ENCODE measurements around the gene RPUSD1. TPM values are rescaled to one million over a fixed set of nuclear protein-coding genes. Genes with fewer than 3 reads are reported as not detected.
A peak's percentile ranks its signal among the peaks of the same experiment; 100 is the strongest.

The RPUSD1 gene
- total RNA-seq, 1 donor from 2014 or later = 22.3 TPM

DNA sequence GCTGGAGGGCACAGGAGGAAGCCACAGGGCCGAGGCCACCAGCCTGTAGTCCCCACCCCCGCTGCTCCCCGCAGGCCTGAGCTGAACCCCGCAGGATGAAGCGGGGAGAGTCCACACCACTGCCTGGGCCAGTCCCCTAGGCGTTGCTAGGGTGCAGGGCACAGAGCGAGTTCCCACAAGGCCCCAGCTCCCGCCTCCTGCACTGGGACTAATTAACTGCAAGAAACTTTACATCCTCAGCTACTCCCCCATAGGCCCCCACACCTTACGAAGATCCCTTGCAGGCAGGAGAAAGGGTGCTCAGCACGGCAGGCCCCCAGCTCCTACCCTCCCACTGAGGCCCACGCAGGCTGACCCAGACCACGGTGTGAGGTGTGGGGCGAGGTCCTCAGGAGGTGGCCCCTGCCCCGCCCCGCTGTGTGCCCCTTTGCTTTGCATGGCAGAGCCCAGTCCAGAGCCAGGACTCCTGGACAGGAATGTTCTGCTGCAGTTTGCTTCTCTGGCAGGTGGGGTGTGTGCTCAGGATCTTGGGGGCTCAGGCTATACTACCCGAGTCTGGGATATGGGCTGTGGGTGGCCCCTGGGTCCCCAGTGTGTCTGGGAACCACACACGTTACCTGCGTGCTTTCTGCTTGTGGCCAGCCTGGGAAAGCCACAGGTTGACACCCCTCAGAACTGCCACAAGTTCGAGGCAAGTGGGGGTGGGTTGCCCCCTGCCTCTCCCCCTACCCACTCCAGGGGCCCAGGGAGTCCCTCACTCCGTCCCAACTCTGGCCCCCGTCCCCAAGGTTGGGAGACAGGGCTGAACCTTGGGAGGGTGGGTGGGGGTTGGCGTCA is 11.1 kb upstream of the RPUSD1 start:
- no peak for DNase-seq (ENCODE audit: low read depth)

GRCh38 chr16:798666-799065 is 10.5 kb upstream of the RPUSD1 start:
- no peak for DNase-seq (ENCODE audit: low read depth)

DNA sequence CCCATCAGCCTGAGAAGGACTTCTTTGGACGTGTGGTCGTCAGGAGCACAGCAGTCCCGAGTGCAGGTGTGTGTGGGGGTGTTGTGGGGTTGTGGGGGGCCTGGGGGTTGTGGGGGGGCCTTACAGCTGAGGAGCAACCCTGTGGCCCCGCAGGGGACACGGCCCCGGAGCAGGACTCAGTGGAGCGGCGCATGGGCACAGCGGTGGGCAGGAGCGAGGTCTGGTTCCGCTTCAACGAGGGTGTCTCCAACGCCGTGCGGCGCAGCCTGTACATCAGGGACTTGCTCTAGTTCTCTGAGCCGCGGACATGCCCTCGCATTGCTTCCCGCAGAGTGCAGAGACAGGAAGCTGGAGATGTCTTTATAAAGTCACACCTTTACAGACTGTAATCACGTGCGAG is 9.5 kb upstream of the RPUSD1 start:
- DNase-seq (ENCODE audit: low read depth) = no peak

DNA sequence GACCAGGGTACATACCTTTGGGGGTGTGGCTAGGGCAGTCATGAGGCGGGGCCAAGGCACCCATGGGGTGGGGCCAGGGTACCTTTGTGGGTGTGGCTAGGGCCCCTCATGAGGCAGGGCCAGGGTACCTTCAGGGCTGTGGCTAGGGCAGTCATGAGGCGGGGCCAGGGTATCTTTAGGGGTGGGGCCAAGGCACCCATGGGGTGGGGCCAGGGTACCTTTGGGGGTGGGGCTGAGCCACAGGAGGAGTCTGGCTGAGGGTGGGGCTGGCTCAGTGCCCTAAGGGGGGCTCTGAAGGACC is 8.9 kb upstream of the RPUSD1 start:
- DNase-seq (ENCODE audit: low read depth) = no peak

- DNase-seq (ENCODE audit: low read depth) = no peak
These were observed 8.3 kb upstream of the RPUSD1 start for GRCh38 chr16:796296-797119.

GRCh38 chr16:795580-796229 is 7.5 kb upstream of the RPUSD1 start:
- DNase-seq (ENCODE audit: low read depth) = no peak

GRCh38 chr16:794853-795466 is 6.8 kb upstream of the RPUSD1 start:
- DNase-seq (ENCODE audit: low read depth) = no peak

DNA sequence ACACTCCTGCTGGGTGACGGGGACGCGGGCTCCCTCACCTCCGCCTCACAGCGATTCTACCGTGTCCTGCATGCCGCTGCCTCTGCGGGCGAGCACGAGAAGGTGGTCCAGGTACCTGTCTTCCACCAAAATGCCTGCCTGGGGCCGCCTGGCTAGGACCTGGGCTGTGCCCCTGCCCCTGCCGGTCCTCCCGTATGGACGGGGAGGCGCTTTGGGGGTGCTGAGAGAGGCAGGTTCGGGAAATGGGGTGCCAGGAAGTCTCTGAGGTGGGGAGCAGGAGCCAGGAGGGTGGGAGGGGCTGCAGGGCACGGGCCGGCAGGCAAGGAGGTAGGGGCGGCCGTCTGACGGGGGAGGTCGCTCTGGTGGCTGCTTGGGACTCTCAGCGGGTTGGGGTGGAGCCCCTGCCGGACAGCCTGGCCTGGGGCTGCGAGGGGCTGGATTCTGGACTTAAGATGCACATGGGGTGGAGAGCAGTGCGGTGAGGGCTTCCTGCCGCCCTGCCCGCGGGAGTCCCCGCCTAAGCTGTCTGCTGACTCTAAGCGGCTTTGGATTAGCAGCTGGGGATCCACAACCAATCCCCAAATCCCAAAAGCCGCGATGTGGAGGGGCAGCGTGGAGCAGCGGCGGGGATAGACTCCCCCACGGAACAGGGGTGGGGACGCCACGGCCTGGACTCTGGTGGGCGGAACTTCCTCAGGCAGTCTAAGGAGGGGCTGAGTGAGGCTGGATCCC is 6.1 kb upstream of the RPUSD1 start:
- DNase-seq (ENCODE audit: low read depth) = no peak

GRCh38 chr16:793414-793813 is 5.2 kb upstream of the RPUSD1 start:
- DNase-seq (ENCODE audit: low read depth) = no peak

DNA sequence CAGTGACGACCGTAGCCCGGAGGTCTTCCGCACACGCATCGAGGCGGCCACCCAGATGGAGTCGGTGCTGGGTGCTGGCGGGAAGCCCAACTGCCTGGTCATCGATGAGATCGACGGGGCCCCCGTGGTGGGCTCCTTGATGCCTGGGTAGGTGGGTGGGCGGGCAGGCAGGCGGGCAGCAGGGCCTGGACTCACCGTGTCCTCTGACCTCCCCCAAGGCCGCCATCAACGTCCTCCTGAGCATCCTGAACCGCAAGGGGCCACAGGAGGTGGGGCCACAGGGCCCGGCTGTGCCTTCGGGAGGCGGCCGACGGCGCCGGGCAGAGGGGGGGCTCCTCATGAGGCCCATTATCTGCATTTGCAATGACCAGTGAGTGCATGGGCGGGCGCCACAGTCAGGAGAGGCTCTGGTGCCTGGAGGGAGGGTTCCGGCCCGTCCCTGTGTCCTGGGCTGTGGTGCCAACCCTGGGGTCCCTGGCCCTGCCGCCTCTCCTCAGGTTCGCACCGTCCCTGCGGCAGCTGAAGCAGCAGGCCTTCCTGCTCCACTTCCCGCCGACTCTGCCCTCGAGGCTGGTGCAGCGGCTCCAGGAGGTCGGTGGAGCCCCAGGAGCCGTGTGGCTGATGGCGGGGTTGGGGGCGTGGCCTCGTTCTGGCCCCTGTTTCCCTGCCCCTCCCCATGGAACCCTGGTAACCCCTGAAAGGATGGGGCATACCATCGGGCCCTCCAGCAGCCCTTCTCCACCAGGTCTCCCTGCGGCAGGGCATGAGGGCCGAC is 4.2 kb upstream of the RPUSD1 start:
- DNase-seq (ENCODE audit: low read depth) = no peak

DNA sequence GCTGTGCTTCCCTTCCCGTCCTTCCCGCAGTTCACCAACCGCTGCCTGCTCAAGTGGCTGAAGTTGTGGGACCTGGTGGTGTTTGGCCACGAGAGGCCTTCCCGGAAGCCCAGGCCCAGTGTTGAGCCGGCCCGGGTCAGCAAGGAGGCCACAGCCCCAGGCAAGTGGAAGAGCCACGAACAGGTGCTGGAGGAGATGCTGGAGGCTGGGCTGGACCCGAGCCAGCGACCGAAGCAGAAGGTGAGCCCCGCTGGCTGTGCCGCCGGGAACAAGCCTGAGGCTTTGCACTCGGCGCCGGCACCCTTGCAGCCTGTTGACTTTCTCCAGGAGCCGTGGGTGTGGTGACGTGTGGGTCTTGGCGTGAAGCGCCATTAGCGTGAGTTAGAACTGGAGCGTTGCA is 3.0 kb upstream of the RPUSD1 start:
- no peak for DNase-seq (ENCODE audit: low read depth)

DNA sequence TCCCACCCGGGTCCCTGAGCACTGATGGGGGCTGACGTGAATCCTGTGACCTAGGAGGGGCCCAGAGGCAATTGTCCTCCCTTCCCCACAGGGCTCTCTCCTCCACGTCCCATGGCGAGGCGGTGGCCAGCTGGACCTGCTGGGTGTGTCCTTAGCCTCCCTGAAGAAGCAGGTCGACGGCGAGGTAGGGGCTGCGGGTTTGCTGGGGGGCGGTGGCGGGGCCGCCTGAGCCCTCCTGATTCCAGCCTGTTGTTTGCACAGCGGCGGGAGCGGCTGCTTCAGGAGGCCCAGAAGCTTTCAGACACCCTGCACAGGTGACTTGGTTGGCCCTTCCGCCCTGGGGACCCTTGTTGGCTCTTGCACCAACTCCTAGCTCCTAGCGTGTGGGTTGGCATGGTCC is 1.9 kb upstream of the RPUSD1 start:
- DNase-seq (ENCODE audit: low read depth) = no peak

- no peak for DNase-seq (ENCODE audit: low read depth)
These were observed 1.1 kb upstream of the RPUSD1 start for GRCh38 chr16:789191-789850.

DNA sequence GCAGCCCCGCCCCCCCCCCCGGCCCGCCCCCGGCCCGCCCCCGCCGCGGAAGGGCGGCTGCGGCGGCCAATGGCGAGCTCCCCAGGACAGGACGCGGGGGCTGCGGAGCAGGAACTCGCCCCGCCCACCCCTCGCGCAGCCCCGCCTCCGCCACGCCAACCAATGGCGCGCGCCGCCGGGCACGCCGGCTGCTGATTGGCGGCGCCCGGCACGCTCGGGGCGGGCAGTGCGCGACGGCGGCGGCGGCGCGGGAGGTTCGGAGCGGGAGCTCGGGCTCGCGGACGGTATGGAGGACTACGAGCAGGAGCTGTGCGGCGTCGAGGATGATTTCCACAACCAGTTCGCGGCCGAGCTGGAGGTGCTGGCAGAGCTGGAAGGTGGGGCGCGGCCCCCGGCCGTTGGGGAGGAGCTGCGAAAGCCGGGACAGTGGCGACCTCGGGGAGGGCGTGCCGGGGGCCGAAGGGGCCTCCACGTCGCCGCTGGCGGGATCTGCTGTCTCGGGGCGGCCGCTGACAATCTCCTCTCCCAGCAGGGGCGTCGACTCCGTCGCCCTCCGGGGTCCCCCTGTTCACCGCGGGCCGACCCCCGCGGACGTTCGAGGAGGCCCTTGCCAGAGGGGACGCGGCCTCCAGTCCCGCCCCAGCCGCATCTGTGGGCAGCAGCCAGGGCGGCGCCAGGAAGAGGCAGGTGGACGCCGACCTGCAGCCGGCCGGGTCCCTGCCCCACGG is 382 bp upstream of the RPUSD1 start, which contains the start of gene CHTF18:
CHTF18 (plus strand) TSS at position 222 of the 728 bp plus-strand sequence; CDS start at position 287, 65 bp downstream.
- peak; percentile 53 for DNase-seq (ENCODE audit: low read depth)

- no peak for DNase-seq (ENCODE audit: low read depth)
These were observed 737 bp downstream of the RPUSD1 start for GRCh38 chr16:787321-787966.

GRCh38 chr16:785563-786535 is 2.3 kb downstream of the RPUSD1 start:
- DNase-seq (ENCODE audit: low read depth) = no peak

DNA sequence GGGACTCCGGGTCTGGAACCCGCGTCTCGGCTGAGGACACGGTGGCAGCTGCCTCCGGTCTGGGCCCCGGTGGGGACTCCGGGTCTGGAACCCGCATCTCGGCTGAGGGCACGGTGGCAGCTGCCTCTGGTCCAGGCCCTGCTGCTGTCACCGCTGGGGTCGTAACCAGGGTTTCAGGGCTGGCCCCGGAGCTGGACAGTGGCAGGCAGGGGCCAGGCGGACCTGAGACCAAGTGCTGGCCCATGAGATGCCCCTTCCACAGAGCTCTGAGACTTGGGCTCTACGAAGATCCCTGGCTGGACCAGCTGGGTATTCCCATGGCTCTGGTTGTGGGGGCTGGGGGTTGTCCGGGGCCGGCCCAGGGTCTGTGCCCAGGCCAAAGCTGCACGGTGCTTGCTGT is 3.8 kb downstream of the RPUSD1 start:
- no peak for DNase-seq (ENCODE audit: low read depth)
